Ishikawa (cell line): ENCODE measurements around the gene IL12RB1.

Experiments used
- CEBPB ChIP-seq: IDR thresholded peaks from 2 replicates; pipeline ENCODE4 v1.6.1; 2012
- CREB1 ChIP-seq: IDR thresholded peaks from 2 replicates; pipeline ENCODE4 v1.6.1; 2012; ENCODE audit warnings: low read depth
- EGR1 ChIP-seq: IDR thresholded peaks from 2 replicates; pipeline ENCODE4 v1.6.1; 2012
- EP300 ChIP-seq: IDR thresholded peaks from 2 replicates; pipeline ENCODE4 v1.6.1; 2012; ENCODE audit warnings: borderline replicate concordance
- FOXM1 ChIP-seq: IDR thresholded peaks from 2 replicates; pipeline ENCODE4 v1.6.1; 2012; ENCODE audit warnings: low read depth, borderline replicate concordance
- NFIC ChIP-seq: IDR thresholded peaks from 2 replicates; pipeline ENCODE4 v1.6.1; 2012
- RAD21 ChIP-seq: IDR thresholded peaks from 2 replicates; pipeline ENCODE4 v1.6.1; 2012; ENCODE audit warnings: low read depth
- TAF1 ChIP-seq: IDR thresholded peaks from 2 replicates; pipeline ENCODE4 v1.6.1; 2012; ENCODE audit warnings: low read depth, mild to moderate bottlenecking
- TCF12 ChIP-seq: IDR thresholded peaks from 2 replicates; pipeline ENCODE4 v1.6.1; 2012; ENCODE audit warnings: low read depth
- TEAD4 ChIP-seq: IDR thresholded peaks from 2 replicates; pipeline ENCODE4 v1.6.1; 2012
- YY1 ChIP-seq: IDR thresholded peaks from 2 replicates; pipeline ENCODE4 v1.6.1; 2012; ENCODE audit warnings: low read depth
- ZBTB7A ChIP-seq: IDR thresholded peaks from 2 replicates; pipeline ENCODE4 v1.6.1; 2012; ENCODE audit warnings: low read depth
- TF ChIP-seq, protein P1 (sequence below): IDR thresholded peaks from 2 replicates; pipeline ENCODE4 v1.6.1; 2012
- TF ChIP-seq, protein P2 (sequence below): IDR thresholded peaks from 2 replicates; pipeline ENCODE4 v1.6.1; 2012
- TF ChIP-seq, protein P3 (sequence below): IDR thresholded peaks from 2 replicates; pipeline ENCODE4 v1.6.1; 2012; ENCODE audit warnings: low read depth, mild to moderate bottlenecking

The IL12RB1 gene

DNA sequence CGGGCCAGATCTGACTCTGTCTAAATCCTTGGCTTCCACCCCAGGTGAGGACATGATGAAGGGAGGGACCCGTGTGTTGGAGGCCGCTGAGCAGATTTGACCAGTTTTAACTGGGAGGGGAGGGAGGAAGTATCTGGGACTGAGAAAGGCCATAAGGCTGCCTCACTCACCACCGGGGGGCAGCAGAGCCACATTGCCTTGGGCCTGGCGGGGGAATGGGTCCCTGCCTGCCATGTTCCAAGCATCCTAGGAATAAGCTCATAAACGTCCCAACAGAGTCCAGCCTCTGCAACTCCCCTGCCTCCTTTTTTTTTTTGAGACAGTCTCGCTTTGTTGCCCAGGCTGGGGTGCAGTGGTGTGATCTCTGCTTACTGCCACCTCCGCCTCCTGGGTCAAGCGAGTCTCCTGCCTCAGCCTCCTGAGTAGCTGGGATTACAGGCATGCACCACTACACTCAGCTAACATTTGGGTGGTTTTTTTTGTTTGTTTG, 26.3 kb upstream of the IL12RB1 start:
- peak; percentile 91 for TF ChIP-seq RAD21
- peak; percentile 53; the same call in 1 of the 2 replicates for TF ChIP-seq YY1
- no peak for TF ChIP-seq TCF12

DNA sequence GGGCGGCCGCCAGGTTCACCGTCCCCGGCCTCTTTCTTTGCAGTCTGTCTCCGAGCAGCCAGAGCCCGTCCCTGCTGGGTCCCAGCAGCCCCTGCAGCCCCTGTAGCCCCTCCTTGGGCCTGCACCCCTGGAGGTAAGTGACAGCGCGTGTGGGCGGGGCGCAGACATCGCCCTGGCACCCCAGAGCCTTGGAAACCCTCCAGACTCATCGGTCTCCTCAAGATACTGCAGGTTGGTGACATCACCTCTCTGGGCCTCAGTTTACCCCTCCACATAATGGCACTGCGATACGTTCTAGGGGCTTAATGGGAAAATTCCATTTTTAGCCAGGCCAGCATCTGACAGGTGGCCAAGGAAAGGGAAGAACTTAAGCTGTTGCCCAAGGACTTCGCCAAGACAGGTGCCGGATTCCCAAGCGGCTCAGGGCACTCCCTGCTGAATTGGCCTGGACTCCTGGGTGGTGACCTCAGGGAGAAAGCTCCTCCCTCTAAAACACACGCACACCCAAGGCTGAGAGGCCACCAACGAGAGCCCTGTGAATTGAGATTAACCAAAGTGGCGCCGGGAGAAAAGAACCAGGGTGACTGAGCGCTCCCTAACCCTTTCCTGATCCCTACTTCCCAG, 24.0 kb upstream of the IL12RB1 start:
- TF ChIP-seq CEBPB, result no peak
- 0 out of 2 replicates have a peak, but pooled peaks have one; percentile 6 for TF ChIP-seq ZBTB7A
- TF ChIP-seq TCF12, result 0 out of 2 replicates have a peak, but pooled peaks have one; percentile 5

DNA sequence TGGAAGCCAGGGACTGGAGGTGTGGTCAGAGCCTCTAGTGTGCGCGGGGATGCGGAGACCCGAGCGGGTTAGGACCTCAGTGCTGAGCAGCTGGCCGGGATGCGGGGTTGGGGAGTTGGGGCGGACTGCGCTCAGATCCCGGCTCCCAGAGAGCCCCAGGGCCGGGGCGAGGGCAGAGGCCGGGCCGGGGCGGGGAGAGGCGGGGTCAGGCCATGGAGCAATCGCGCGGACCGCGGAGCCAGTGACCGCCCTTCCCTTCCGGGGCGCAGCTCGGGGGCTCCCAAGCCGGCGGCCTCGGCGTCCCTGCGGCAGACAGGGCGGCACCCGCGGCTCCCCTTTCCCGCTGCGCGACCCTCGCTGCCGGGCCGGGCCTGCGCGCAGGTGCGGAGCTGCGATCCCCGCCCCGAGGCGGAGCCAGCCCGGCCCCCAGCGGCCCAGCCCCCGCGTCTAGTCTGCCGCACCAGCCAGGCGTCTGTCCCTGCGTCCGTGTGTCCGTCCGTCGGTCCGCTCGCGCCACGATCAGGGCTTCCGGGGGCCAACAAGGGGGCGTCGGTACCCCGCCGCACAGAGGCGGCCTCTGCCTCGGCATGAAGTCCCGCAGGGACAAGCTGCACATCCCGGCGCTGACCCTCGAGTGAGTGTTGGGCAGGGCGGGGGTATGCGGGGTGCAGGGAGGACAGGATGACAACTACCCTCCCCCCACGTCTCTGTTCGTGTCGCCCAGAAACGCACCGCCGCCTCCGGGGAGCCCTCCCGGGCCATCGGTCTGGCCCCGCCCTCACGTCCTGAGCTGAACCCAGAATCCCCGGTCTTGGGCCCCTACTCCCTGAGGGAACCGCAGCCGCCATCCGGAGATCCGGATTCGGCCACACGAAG, 23.2 kb upstream of the IL12RB1 start:
- peak; percentile 12; the same call in 1 of the 2 replicates for TF ChIP-seq TEAD4
- no peak for TF ChIP-seq EGR1
- TF ChIP-seq ZBTB7A, result peak; percentile 82
- no peak for TF ChIP-seq RAD21
- TF ChIP-seq YY1, result no peak
- TF ChIP-seq, protein P1, sequence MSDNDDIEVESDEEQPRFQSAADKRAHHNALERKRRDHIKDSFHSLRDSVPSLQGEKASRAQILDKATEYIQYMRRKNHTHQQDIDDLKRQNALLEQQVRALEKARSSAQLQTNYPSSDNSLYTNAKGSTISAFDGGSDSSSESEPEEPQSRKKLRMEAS, result peak; percentile 16; the same call in 1 of the 2 replicates
- no peak for TF ChIP-seq NFIC
- TF ChIP-seq CREB1, result no peak
- TF ChIP-seq FOXM1, result no peak
- no peak for TF ChIP-seq EP300
- TF ChIP-seq, protein P2, sequence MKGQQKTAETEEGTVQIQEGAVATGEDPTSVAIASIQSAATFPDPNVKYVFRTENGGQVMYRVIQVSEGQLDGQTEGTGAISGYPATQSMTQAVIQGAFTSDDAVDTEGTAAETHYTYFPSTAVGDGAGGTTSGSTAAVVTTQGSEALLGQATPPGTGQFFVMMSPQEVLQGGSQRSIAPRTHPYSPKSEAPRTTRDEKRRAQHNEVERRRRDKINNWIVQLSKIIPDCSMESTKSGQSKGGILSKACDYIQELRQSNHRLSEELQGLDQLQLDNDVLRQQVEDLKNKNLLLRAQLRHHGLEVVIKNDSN, result no peak
- TF ChIP-seq, protein P3, sequence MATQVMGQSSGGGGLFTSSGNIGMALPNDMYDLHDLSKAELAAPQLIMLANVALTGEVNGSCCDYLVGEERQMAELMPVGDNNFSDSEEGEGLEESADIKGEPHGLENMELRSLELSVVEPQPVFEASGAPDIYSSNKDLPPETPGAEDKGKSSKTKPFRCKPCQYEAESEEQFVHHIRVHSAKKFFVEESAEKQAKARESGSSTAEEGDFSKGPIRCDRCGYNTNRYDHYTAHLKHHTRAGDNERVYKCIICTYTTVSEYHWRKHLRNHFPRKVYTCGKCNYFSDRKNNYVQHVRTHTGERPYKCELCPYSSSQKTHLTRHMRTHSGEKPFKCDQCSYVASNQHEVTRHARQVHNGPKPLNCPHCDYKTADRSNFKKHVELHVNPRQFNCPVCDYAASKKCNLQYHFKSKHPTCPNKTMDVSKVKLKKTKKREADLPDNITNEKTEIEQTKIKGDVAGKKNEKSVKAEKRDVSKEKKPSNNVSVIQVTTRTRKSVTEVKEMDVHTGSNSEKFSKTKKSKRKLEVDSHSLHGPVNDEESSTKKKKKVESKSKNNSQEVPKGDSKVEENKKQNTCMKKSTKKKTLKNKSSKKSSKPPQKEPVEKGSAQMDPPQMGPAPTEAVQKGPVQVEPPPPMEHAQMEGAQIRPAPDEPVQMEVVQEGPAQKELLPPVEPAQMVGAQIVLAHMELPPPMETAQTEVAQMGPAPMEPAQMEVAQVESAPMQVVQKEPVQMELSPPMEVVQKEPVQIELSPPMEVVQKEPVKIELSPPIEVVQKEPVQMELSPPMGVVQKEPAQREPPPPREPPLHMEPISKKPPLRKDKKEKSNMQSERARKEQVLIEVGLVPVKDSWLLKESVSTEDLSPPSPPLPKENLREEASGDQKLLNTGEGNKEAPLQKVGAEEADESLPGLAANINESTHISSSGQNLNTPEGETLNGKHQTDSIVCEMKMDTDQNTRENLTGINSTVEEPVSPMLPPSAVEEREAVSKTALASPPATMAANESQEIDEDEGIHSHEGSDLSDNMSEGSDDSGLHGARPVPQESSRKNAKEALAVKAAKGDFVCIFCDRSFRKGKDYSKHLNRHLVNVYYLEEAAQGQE, result no peak
- TF ChIP-seq TCF12, result 0 out of 2 replicates have a peak, but pooled peaks have one; percentile 13
- 0 out of 2 replicates have a peak, but pooled peaks have one; percentile 22 for TF ChIP-seq TAF1

DNA sequence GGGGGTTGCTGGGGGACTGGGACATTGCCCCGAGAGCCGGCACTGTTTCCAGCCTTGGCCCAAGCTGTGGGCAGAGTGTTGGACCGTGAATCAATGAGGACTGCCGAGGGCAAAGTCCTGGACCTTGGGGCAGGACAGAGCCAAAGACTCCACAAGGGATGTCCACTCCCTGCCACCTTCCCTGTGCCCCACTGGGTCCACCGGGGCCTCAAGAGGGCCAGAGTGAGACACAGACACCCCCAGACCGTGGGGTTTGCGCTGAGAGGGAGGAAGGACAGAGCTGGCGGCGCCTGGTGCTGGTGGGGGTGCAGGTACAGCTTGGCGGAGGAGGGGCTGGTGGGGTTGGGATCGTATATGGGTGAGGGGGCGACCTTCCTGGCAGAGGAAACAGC, 22.6 kb upstream of the IL12RB1 start:
- no peak for TF ChIP-seq EGR1
- TF ChIP-seq, protein P3, result no peak
- no peak for TF ChIP-seq NFIC
- no peak for TF ChIP-seq RAD21
- no peak for TF ChIP-seq YY1
- no peak for TF ChIP-seq CREB1
- TF ChIP-seq EP300, result no peak
- TF ChIP-seq, protein P1, result no peak
- TF ChIP-seq ZBTB7A, result no peak
- no peak for TF ChIP-seq FOXM1
- TF ChIP-seq TEAD4, result no peak
- TF ChIP-seq, protein P2, result no peak
- TF ChIP-seq TCF12, result no peak
- no peak for TF ChIP-seq CEBPB
- TF ChIP-seq TAF1, result no peak

DNA sequence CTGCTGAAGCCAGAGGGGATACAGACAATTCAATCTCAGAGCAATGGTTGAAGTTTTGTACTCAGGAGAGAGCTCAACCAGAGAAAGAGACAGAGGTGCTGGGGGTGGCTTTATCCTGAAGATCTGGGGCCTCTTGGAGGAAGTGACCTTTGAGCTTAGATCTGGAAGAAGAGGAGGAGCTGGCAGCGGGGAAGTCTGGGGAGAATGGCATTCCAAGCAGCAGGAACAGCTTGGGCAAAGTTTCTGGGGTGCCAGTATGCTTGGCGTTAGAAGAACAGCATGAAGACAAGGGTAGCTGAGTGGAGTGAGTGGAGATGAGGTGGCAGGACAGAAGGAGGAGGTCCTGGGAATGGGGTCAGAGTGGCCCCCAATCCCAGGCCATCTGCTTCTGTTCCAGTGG, 22.2 kb upstream of the IL12RB1 start:
- no peak for TF ChIP-seq CREB1
- TF ChIP-seq TAF1, result no peak
- TF ChIP-seq, protein P1, result no peak
- no peak for TF ChIP-seq CEBPB
- no peak for TF ChIP-seq FOXM1
- TF ChIP-seq RAD21, result no peak
